Stimulated activated CD4-positive, alpha-beta T cell treated with anti-CD3 and anti-CD28 coated beads, Interleukin-4, amount 100 ng/mL, for 24 hours (primary cell): ENCODE results near the gene REV3L.
"Not testable (repeated sequence)": the region's sequence is repeated elsewhere in the genome, so short reads cannot be mapped to it uniquely, and the experiment has no call there.

Experiments
- DNase-seq: peaks from one replicate; pipeline ENCODE4 v3.0.0-alpha.2; 2020

The REV3L gene, protein sequence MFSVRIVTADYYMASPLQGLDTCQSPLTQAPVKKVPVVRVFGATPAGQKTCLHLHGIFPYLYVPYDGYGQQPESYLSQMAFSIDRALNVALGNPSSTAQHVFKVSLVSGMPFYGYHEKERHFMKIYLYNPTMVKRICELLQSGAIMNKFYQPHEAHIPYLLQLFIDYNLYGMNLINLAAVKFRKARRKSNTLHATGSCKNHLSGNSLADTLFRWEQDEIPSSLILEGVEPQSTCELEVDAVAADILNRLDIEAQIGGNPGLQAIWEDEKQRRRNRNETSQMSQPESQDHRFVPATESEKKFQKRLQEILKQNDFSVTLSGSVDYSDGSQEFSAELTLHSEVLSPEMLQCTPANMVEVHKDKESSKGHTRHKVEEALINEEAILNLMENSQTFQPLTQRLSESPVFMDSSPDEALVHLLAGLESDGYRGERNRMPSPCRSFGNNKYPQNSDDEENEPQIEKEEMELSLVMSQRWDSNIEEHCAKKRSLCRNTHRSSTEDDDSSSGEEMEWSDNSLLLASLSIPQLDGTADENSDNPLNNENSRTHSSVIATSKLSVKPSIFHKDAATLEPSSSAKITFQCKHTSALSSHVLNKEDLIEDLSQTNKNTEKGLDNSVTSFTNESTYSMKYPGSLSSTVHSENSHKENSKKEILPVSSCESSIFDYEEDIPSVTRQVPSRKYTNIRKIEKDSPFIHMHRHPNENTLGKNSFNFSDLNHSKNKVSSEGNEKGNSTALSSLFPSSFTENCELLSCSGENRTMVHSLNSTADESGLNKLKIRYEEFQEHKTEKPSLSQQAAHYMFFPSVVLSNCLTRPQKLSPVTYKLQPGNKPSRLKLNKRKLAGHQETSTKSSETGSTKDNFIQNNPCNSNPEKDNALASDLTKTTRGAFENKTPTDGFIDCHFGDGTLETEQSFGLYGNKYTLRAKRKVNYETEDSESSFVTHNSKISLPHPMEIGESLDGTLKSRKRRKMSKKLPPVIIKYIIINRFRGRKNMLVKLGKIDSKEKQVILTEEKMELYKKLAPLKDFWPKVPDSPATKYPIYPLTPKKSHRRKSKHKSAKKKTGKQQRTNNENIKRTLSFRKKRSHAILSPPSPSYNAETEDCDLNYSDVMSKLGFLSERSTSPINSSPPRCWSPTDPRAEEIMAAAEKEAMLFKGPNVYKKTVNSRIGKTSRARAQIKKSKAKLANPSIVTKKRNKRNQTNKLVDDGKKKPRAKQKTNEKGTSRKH (N-terminal part only)

DNA sequence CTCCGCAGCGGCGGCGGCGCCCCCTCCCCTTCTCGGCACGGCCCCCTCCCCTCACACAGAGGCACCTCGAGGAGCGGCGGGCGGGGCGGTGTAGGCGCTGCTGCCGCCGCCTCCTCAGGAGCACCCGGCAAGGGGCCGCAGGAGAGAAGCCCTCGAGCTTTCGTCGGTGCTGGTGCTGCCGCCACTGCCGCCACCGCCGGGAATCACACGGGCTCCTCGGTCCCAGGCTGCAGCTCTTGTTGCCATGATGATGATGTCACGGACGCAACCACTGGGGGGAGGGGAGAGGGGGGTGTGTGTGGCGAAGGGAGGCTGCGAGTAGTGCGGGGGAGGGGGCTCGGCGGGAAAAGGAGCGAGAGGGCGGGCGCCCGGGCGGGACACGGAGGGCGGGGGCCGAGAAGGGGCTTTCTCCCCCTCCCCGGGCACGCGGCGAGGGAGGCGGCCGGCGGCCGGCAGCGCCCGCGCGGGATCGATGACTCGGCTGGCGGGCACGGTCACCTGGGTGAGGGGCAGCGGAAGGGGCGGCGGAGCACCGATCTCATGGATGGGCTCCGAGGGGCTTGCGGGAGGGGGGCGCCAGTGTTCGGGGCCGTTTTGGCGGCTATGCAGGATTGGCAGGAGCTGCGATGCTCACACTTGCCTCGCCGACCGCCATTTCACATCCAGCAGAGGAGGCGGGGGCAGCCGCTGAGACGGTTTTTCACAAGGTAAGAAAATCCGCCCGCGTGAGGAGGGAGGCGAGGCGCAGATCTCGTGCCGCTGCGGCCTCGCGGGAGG, at the start of gene REV3L:
Gene REV3L (minus strand): TSS at position 260 of the 777 bp plus-strand sequence. CDS start 330 bp downstream, outside the sequence.
- peak; percentile 91 for DNase-seq

DNA sequence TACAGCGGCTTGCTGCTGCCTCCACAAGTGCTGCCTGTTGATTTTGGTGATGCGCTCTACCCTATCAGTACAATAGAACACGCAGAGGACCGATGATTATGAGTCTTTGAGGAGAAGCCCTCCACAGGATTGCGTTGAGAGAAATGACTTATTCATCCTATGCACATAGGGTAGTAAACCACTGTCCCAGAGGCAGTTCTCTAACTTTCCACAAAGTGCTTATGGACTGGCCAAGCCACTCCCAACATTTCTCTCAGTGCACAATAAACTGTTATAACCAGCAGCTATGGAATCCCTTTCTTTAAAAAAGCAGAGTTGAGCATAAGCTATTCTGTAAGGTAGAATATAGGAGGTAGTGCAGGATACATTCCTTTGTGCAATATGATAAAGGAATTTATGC, 48.2 kb upstream of the REV3L start:
- DNase-seq = no peak

DNA sequence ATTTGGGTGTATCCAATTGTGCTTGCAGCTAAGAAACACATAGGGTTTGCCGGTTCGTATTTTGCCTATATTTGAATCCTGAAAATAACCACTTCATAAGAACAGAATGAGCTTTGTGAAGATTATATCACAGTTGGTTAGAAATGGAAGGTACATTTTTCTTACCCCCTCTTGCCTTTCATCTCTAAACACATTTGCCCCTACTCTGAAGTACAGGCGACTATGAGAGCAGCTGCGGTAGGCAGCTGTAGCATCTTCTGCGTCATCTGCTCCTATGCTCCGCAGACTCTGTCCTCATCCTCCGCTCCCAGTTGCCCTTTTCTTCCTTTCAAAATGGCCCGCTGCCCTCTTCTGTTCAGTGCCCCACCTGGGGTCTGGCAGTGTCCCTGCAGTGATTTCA, 47.6 kb upstream of the REV3L start:
- DNase-seq = no peak

DNA sequence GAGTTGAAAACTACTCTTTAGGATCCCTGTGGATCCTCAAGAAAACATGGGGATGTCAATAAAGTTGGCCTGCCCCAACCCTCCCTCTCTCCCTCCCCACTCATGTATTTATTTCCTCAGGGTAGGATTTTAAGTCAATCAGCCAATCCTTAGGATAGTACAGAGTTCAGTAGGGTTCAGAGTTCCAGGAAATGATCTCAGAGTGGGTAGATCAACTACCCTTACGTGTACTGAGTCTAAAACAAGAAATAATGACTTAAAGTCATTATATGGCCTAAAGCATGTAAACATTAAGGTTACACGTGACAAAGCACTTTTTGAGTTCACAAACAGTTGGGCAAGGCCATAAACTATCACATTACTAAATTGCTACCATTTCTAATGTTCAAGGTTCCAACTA, 47.2 kb upstream of the REV3L start:
- DNase-seq = no peak

DNA sequence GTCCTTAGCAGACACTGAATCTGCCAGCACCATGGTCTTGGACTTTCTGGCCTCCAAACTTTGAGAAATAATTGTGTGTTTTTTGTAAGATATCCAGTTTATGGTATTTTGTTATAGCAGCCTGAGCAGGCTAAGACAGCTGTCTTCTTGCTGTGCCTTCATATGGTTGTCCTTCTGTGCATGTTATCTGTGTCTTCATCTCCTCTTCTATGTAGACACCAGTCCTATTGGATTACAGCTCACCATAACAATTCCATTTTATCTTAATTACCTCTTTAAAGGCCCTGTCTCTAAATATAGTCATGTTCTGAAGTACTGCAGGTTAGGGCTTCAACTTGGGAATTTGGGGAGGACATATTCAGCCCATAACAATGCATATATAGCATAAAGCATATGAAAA, 44.3 kb upstream of the REV3L start:
- no peak for DNase-seq

DNA sequence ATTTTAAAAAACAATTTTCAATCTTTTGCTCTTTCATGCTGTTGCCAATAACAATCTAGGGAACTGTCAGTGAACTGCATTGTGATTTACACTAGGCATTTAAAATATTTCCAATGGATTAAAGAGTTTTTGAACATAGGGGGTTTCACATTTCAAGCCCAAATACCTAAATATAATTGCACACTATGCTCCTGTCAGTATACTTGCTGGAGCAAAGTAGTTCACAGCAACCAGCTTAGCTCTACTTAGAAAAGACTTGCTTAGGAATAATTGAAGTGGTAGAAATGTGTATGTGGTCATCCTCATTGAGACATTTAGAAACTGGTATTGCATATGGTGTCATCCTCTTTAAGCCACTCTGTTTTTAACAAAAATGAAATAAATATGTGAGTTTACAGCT, 41.7 kb upstream of the REV3L start:
- no peak for DNase-seq

DNA sequence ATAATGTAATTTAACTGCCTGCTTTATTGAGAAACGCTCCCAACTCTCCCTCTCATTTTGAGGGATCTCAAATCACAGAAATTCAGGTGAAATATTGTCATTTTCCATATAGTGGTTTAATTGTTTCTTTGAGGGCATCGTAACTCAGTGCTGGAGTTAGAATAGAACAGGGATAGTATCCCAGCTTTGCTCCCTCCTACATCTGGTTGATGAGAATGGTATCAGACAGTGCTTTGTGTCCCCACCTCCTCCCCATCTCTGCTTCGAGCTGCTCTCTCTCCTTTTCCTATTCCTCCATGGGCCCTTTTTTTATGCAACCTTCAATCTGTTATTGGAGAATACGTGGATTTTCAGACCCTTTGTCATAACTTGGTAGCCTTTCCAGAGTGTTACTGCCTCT, 41.2 kb upstream of the REV3L start:
- DNase-seq = no peak

DNA sequence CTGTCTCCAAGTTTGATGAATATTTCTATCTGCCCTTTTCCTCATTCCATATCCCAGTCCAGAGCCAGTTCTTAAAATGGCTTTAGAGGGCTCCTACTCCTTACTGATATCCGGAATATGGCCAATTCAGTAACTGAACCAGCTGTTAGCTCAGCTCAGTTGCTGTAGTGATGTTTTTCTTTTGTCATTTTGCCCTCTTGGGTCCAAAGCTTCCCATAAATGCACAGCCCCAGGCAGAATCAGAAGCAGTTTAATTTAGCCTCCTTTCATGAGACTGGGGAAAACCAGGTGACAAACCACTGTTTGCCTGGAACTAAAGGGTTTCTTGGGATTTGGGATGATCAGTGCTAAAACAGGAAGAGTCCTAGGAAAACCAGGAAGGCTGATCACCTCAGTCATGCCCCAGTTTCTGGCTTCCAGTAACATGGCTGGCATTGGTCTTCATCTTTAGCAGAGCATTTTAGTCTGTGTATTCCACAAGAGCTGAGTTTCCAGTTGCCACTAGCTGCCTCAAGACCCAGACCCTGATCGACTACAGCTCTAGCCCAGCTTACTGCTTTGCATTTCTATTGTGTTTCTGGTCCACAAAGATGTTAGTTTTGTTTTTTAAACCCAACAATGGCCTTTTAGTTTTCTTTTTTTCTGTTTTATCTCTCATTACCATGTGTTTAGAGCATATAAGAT, 40.6 kb upstream of the REV3L start:
- no peak for DNase-seq

DNA sequence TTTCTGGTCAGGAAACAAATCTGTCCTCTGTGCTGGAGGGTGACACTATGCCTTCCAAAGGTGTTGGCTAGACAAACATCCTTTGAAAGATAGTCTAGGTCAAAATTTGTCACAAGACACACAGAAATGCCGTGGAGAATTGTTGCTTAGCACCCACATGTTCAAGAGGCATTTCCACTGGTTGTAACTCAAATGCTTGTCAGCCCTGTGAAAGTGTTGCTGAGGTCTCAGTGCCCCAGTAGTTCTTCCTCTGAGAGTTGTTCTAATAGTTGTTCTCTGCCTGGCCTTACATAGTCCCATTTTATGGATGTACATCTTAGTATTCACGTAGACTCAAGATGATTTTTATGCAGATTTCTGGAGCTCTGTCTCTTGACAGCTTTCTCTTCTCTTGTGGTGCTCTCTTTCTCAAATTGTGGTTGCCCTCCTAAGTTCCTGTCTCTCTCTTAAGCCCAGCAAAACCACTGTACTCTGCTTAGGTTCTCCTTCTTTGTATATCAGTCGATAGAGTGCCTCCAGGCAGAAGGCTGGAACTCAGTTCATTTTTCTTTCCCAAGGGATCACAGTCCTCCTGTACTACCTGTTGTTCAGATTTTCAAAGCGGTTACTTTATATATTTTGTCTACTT, 39.5 kb upstream of the REV3L start:
- DNase-seq = no peak

DNA sequence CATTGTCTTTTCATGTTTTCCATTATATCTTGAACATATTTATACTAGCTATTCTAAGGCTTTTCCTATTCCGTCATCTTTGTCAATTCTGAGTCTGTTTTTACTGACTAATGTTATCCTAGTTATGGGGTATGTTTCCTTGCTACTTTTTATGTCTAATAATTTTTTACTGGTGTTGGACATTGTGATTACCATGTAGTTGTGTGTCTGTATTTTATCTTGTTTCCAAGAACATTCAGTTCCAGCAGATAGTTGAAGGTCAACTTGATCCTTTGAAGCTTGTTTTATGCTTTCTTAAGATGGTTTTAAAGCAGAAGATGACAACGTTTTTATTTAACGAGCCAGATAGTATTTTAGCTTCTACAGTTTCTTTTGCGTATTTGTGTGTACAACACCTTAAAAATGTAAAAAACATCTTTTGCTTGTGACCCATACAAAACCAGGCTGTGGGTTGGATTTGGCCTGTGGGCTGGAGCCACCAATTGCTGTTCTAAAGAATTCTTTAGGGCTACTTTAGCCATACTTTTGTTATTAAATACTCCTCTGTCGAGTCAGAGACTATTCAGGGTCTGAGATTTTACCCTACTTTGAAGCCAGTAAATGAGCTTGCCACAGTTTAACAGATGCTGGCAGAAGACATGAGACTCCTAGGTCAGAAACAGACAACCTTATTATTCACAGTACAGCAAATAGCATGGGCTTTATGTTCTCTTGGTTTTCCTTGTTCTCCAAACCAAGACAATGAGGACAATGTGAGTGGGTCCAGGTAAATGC, 38.7 kb upstream of the REV3L start:
- no peak for DNase-seq

DNA sequence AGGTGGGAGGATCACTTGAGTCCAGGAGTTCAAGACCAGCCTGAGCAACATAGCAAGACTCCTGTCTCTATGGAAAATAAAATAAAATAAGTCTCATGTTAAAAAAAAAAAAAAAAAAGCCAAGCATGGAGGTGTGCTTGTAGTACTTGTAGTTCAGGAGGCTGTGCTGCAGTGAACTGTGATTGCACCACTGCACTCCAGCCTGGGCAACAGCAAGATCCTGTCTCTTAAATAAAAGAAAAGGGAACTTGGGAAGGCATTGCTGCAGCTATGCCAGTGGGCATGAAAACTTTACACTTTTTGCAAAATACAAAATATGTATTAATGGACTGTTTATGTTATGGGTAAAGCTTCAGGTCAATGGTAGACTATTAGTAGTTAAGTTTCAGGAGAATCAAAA, 37.5 kb upstream of the REV3L start:
- no peak for DNase-seq

DNA sequence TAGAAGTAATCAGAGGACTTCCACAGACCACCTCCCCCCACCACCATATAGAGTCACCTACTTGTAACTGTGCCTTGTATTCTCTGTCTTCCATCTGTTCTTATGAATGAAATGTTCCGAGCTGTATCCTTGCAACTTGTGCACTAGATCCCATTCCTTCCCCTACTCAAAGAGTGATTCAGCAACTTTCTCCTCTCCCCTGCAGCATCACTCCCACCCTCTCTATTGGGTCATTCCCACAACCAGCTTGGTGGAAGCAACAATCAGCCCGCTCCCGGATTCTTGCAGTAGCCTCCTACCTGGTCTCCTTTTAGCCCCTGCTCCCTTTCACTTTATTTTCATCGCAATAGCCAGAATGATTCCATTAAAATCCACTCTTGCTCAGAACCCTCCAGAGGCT, 34.9 kb upstream of the REV3L start:
- DNase-seq = no peak

DNA sequence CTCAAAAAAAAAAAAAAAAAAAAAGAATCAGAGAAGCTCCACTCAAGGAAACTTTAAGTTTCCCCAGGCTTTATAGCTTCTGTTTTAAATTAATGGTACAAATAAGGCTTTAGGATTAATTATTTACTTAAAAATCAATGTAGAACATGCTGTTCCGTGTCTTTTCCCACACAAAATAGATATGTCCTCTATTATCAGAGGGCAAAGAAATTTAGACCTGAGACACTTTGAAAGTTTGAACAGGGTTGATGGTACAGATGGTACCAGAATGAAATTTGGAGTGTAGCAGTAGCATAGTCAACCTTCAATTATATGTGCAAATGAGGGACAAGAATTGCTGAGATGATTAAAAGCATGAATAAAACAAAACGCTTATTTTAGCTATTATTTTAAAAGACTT, 32.2 kb upstream of the REV3L start:
- no peak for DNase-seq

DNA sequence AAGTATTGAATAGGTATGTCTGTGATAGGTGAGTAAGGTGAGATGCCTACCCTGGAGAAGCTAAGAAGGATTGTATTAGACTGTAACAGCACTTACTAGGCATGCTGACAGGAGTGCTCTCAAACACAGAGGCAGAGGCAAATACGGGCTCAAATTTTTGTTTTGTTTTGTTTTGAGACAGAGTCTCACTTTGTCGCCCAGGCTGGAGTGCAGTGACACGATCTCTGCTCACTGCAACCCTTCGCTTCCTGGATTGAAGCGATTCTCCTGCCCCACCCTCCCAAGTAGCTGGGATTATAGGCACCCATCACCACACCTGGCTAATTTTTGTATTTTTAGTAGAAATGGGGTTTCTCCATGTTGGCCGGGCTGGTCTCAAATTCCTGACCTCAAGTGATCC, 31.5 kb upstream of the REV3L start:
- not testable (repeated sequence) for DNase-seq

DNA sequence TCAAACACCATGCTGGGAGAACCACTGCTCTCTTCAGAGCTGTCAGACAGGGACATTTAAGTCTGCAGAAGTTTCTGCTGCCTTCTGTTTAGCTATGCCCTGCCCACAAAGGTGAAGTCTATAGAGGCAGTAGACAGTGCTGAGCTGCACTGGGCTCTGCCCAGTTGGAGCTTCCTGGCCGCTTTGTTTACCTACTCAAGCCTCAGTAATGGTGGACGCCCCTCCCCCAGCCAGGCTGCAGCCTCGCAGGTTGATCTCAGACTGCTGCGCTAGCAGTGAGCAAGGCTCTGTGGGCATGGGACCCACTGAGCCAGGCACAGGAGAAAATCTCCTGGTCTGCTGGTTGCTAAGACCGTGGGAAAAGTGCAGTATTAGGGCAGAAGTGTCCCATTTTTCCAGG, 24.2 kb upstream of the REV3L start:
- DNase-seq = not testable (repeated sequence)

DNA sequence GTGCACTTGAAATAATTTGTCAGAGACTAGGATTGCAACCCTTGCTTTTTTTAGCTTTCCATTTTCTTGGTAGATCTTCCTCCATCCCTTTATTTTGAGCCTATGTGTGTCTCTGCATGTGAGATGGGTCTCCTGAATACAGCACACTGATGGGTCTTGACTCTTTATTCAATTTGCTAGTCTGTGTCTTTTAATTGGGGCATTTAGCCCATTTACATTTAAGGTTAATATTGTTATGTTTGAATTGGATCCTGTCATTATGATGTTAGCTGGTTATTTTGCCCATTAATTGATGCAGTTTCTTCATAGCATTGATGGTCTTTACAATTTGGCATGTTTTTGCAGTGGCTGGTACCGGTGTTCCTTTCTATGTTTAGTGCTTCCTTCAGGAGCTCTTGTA, 22.5 kb upstream of the REV3L start:
- not testable (repeated sequence) for DNase-seq

DNA sequence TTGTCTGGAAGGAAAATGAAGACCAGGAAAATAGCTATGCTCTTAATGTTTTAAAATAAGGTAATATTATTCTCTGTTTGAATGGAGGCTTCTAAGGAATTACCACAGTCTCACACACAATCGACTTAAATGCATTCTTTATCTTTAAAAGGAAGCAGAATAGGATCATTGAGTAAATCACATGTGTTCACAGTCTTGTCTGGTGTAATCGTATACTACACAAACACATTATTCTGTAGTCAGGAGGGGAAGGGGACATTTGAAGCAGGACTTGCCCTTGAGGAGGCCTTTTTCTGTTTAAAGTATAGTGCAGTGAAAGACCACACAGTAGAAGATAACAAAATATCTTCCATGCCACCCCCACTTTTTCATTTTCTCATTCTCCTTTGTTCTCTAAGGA, 20.6 kb upstream of the REV3L start:
- no peak for DNase-seq

DNA sequence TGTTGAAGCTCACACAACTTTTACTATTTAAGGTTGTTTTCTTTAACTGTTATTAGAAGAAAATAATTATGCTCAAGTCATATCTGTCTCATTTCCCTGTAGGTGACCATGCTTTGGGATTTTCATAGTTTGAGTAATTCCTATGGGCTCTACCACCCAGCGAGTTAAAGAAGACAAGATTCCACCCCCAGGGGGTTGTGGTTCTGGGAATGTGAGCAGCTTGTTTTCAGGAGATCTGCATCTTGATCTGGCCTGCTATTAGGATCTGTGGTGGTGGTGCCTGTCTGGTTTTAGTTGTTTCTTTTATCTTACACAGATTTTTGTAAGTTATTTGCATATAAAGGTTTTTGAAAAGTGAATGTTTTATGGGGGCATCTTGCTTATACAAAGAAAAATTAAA, 20.2 kb upstream of the REV3L start:
- no peak for DNase-seq

DNA sequence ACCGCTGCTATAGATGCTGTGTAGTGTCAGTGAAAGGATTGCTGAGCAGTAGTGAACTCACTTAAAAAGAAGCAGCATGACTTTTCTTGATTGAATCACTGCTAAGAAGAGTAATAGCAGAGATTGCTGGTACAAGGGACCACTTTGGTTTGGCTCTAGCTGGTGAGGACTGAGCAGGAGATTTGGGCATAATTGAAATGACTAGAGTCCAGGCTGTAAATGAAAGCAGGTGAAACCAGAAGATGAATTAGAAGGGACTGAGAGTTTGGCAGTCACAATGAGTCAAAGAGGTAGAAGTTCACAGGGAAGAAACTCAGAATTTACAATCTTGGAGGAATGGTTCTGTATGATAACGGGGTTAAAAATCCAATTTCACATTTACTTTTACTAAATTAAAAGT, 19.1 kb upstream of the REV3L start:
- DNase-seq = no peak

DNA sequence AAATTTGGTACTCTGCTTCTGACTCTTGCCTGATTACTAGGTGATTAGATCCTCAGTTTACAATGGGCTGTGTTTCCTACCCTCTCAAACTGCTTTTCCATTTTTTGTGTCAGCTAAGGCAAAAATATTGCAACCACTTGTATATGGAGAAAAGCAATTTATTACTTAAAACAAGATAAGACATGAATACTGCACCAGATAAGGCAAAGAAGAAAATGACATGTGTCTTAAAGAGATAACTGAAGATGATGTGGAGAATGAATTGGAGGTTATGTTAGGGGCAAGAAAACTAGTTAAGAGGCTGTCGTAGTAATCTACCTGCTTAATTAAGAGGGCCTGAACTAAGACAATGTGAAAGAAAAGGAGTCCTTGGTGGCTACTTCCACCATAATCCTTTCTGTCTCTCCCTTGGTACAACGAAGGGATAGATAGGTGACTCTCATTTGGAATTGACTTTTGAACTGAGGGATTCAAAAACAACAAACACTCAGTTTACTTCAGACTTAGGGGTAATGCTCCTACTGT, 16.3 kb upstream of the REV3L start:
- no peak for DNase-seq
